ENCODE measurements around the gene CRIP1.

GRCh38 chr14:105467942-105468471 lies 18.7 kb upstream of the CRIP1 start:
- no peak for TF ChIP-seq EP300 (IDR thresholded peaks at IDR 0.05)
- no peak for TF ChIP-seq CTCF (IDR thresholded peaks at IDR 0.05)
- TF ChIP-seq POLR2A (IDR thresholded peaks at IDR 0.05) = no peak

Measured in tibial nerve (tissue), 4 donors.